HEK293 (cell line): Measurements from ENCODE around the gene DAO.

Experiments
- BCL6B ChIP-seq: fragments of 450-650 bp; formaldehyde crosslinking; IDR thresholded peaks from 2 replicates; pipeline ENCODE4 v1.5.1; 2017; ENCODE audit warnings: missing biosample characterization, missing genetic modification characterization
- CTCF ChIP-seq: fragments of 450-650 bp; formaldehyde crosslinking; IDR thresholded peaks from 2 replicates; pipeline ENCODE4 v1.5.1; 2016; ENCODE audit warnings: missing biosample characterization, missing genetic modification characterization
- PRDM2 ChIP-seq: fragments of 450-650 bp; formaldehyde crosslinking; IDR thresholded peaks from 2 replicates; pipeline ENCODE4 v1.5.1; 2016; ENCODE audit warnings: missing biosample characterization, missing genetic modification characterization, borderline replicate concordance
- PRDM6 ChIP-seq: fragments of 450-650 bp; formaldehyde crosslinking; IDR thresholded peaks from 2 replicates; pipeline ENCODE4 v1.5.1; 2017; ENCODE audit warnings: missing biosample characterization, missing genetic modification characterization
- YY1 ChIP-seq: fragments of 450-650 bp; formaldehyde crosslinking; IDR thresholded peaks from 2 replicates; pipeline ENCODE4 v1.5.1; 2018; ENCODE audit warnings: missing biosample characterization, missing genetic modification characterization
- ZNF24 ChIP-seq: fragments of 450-650 bp; formaldehyde crosslinking; IDR thresholded peaks from 2 replicates; pipeline ENCODE4 v1.5.1; 2016; ENCODE audit warnings: missing biosample characterization, missing genetic modification characterization
- ZNF350 ChIP-seq: fragments of 450-650 bp; formaldehyde crosslinking; IDR thresholded peaks from 2 replicates; pipeline ENCODE4 v1.5.0; 2017; ENCODE audit warnings: missing biosample characterization, mild to moderate bottlenecking, missing genetic modification characterization
- ZNF624 ChIP-seq: fragments of 450-650 bp; formaldehyde crosslinking; IDR thresholded peaks from 2 replicates; pipeline ENCODE4 v1.5.1; 2017; ENCODE audit warnings: missing biosample characterization, missing genetic modification characterization
- ZNF768 ChIP-seq: fragments of 450-650 bp; formaldehyde crosslinking; IDR thresholded peaks from 2 replicates; pipeline ENCODE4 v1.5.1; 2018; ENCODE audit warnings: missing biosample characterization, mild to moderate bottlenecking, missing genetic modification characterization

- TF ChIP-seq CTCF (tag by site-specific recombination) (no peak), YY1 (tag by site-specific recombination) (no peak), ZNF624 (tag by site-specific recombination) (no peak), PRDM6 (tag by site-specific recombination) (no peak), ZNF24 (tag by site-specific recombination) (no peak), PRDM2 (tag by site-specific recombination) (no peak), BCL6B (tag by site-specific recombination) (no peak), ZNF350 (no peak), ZNF768 (tag by site-specific recombination) (no peak)
These were observed 8.1 kb downstream of the DAO start for GRCh38 chr12:108888031-108888430.
